Nephron progenitor cell (in vitro differentiated cells): ENCODE data around the gene ABLIM3.

Source experiments
- DNase-seq: peaks from one replicate; pipeline ENCODE4 v3.0.0; 2021
- H3K27ac Mint-ChIP-seq: 2 replicates; pipeline ENCODE4 v1.8.0; 2021; ENCODE audit warnings: mild to moderate bottlenecking, moderate library complexity, mixed read lengths
- H3K27me3 Mint-ChIP-seq: 2 replicates; pipeline ENCODE4 v1.8.0; 2021; ENCODE audit warnings: mild to moderate bottlenecking, low read depth, mixed read lengths; ENCODE audit not compliant: poor library complexity
- H3K36me3 Mint-ChIP-seq: 2 replicates; pipeline ENCODE4 v1.8.0; 2021; ENCODE audit warnings: low read depth, mixed read lengths
- H3K4me1 Mint-ChIP-seq: 2 replicates; pipeline ENCODE4 v1.8.0; 2021; ENCODE audit warnings: mixed read lengths
- H3K4me3 Mint-ChIP-seq: 2 replicates; pipeline ENCODE4 v1.8.0; 2021; ENCODE audit warnings: mild to moderate bottlenecking, moderate library complexity, mixed read lengths
- H3K9me3 Mint-ChIP-seq: 2 replicates; pipeline ENCODE4 v1.8.0; 2021; ENCODE audit warnings: mild to moderate bottlenecking, moderate library complexity, mixed read lengths
- TF ChIP-seq, protein P1 (sequence below): fragments of 200-600 bp; sonication (generic); IDR thresholded peaks from 2 replicates; pipeline ENCODE4 v1.5.0; 2021; ENCODE audit warnings: antibody characterized with exemption

Gene ABLIM3

DNA sequence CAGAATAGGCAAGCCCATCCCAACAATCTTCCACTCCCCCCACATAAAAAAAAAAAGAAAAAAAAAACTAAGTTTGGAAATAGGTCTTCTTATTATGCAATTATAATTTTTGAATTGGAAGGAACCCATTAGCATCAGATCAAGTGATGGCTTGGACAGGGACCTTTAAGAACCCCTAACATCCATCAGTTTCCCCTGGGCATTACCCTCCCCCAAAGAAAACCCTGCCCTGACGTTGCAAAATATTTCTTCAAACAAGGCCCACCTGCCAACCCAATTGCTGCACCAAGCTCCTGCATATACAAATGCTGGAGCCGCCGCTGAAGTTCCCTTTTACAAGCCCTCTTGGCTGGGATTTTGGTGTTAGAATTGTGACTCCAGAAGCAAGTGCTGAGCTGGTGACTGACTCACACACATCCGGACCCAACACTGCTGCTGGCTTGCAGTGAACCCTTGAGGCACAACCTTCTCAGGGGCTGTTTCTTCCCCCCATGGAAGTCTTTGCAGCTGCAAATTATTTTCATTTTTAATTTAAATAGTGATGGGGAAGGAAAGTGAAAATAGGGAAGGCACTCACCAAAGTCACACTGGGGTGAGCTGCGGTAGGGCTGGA, 74.3 kb downstream of the ABLIM3 start:
- DNase-seq, result no peak
- H3K4me3 Mint-ChIP-seq, result no peak overlapping the region
- no peak overlapping the region for H3K27ac Mint-ChIP-seq
- H3K36me3 Mint-ChIP-seq, result no peaks in the 10 kb centered on the region
- no peaks in the 10 kb centered on the region for H3K9me3 Mint-ChIP-seq
- TF ChIP-seq, protein P1, sequence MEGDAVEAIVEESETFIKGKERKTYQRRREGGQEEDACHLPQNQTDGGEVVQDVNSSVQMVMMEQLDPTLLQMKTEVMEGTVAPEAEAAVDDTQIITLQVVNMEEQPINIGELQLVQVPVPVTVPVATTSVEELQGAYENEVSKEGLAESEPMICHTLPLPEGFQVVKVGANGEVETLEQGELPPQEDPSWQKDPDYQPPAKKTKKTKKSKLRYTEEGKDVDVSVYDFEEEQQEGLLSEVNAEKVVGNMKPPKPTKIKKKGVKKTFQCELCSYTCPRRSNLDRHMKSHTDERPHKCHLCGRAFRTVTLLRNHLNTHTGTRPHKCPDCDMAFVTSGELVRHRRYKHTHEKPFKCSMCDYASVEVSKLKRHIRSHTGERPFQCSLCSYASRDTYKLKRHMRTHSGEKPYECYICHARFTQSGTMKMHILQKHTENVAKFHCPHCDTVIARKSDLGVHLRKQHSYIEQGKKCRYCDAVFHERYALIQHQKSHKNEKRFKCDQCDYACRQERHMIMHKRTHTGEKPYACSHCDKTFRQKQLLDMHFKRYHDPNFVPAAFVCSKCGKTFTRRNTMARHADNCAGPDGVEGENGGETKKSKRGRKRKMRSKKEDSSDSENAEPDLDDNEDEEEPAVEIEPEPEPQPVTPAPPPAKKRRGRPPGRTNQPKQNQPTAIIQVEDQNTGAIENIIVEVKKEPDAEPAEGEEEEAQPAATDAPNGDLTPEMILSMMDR, result no peak
- peaks cover 10% of the 10 kb centered on the region for H3K27me3 Mint-ChIP-seq
- H3K4me1 Mint-ChIP-seq, result peaks cover 8% of the 10 kb centered on the region

DNA sequence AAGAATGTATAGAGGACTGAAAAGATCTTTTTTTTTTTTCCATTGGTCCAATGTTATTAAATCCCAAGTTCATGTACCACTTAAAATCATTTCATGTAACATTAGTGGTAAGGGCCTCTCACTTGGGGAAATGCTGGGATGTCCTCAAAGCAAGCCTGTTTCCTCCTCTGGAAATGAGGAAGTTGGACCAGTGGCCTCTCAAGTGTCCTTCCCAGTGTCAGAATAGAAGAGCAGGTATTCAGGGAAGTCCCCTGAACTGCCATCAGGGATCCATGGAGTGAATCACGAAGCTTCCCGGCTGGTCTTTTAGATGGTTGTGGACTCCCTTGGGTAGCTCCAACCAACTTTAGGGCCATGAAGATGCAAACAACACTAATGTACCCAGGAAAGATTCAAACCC, 75.2 kb downstream of the ABLIM3 start:
- Mint-ChIP-seq H3K27ac (no peak overlapping the region), H3K9me3 (no peaks in the 10 kb centered on the region), H3K4me3 (no peak overlapping the region), H3K27me3 (peaks cover 10% of the 10 kb centered on the region), H3K36me3 (no peaks in the 10 kb centered on the region), H3K4me1 (peaks cover 6% of the 10 kb centered on the region)
- TF ChIP-seq, protein P1, result no peak
- DNase-seq, result no peak

DNA sequence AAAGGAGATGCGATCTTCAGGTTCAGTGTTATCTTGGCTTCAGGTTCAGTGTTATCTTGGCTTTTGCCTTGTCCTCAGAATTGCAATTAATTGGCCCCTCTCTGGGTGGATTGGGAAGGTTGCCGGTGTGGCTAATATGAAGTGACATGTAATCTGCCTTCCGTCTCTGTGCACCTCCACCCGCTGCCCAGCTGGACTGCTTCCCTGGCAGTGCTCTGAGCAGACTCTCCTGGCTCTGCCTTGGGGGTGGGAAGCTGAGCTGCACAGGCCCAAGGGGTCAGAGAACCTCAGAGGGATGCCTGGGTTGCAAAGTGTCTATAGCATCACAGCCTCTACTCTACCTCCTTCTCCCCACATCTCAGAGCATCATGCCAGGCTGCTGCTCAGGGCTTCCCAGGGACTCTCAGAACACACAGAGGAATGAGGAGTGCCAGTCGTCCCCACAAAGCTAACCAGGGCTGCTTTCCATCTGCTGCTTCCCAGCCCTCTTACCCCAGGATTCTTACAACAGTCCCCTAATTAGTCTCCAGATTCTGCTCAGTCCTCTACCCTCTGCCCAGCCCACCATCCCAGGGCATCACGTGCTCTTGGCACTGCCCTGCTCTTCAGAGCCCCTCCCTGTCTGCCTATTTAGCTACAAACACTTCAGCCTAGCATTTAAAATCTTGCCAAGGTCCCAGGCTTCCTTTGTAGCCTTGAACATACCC, 76.0 kb downstream of the ABLIM3 start:
- H3K27me3 Mint-ChIP-seq, result peaks cover 10% of the 10 kb centered on the region
- H3K36me3 Mint-ChIP-seq, result no peaks in the 10 kb centered on the region
- H3K27ac Mint-ChIP-seq, result peak overlapping the region; percentile 20
- DNase-seq, result no peak
- TF ChIP-seq, protein P1, result no peak
- H3K9me3 Mint-ChIP-seq, result no peaks in the 10 kb centered on the region
- peaks cover 6% of the 10 kb centered on the region for H3K4me1 Mint-ChIP-seq
- no peak overlapping the region for H3K4me3 Mint-ChIP-seq

DNA sequence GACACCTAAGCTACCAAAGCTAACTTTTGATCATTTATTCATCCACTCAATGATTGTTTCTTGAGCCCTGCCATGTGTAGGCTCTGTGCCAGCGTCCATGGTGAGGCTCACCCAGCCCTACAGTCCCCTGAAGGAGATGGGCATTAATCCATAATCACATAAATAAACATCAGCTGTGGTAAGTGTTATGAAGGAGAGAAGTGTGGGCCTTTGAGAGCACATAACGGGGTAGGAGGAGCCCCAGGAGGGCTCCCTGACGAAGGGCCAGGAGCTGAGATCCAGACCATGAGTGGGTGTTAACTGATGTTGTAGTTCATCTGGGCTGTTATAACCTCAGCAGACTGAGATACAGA, 76.5 kb downstream of the ABLIM3 start:
- H3K27me3 Mint-ChIP-seq, result peaks cover 10% of the 10 kb centered on the region
- H3K4me3 Mint-ChIP-seq, result no peak overlapping the region
- no peaks in the 10 kb centered on the region for H3K36me3 Mint-ChIP-seq
- H3K27ac Mint-ChIP-seq, result no peak overlapping the region
- TF ChIP-seq, protein P1, result no peak
- DNase-seq, result no peak
- H3K9me3 Mint-ChIP-seq, result no peaks in the 10 kb centered on the region
- peaks cover 6% of the 10 kb centered on the region for H3K4me1 Mint-ChIP-seq

DNA sequence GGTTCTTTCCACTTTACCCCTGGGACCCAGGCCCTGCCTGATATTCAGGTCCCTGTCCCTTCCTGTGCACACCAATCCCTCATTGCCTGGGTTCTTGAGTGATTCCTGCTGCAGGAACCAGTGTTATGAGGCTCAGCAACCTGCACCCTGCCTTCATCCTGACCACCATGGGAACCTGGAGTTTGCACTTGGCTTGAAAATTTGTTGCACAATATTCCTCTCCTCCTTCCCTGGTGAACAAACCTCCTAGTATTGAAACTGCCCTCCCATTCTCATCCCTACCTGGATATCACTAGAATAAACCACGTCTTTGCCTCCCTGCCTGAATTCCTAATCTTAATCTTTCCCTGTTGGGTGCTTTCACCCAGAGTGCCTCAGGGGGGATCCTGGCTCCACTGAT, 78.3 kb downstream of the ABLIM3 start:
- H3K27ac Mint-ChIP-seq, result no peak overlapping the region
- no peak for DNase-seq
- peaks cover 2% of the 10 kb centered on the region for H3K27me3 Mint-ChIP-seq
- H3K9me3 Mint-ChIP-seq, result no peaks in the 10 kb centered on the region
- TF ChIP-seq, protein P1, result no peak
- H3K4me3 Mint-ChIP-seq, result no peak overlapping the region
- no peaks in the 10 kb centered on the region for H3K36me3 Mint-ChIP-seq
- peaks cover 6% of the 10 kb centered on the region for H3K4me1 Mint-ChIP-seq

DNA sequence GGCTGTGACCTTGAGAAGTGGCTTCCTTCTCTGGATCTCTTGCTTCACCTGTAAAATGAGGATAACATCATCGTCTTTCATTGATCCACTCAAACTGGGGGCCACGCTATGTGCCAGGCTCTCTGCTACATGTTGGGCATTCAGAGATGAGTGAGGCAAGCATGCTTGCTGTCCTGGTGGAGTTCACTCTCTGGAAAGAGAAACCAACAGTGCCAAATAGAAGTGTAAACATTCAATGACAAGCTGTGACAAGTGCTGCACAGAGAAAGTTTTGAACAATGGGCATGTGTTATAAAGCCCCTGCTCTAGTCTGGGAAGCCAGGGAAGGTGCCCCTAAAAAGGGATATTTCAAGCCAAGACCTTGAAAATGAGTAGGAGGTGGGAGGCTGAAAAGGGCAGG, 79.5 kb downstream of the ABLIM3 start:
- H3K36me3 Mint-ChIP-seq, result no peaks in the 10 kb centered on the region
- H3K4me1 Mint-ChIP-seq, result peaks cover 6% of the 10 kb centered on the region
- H3K27ac Mint-ChIP-seq, result no peak overlapping the region
- TF ChIP-seq, protein P1, result no peak
- DNase-seq, result no peak
- H3K9me3 Mint-ChIP-seq, result no peaks in the 10 kb centered on the region
- H3K4me3 Mint-ChIP-seq, result no peak overlapping the region
- H3K27me3 Mint-ChIP-seq, result peaks cover 7% of the 10 kb centered on the region
